Endothelial cell (in vitro differentiated cells): ENCODE results near the gene HTN3. TPM values are rescaled to one million over a fixed set of nuclear protein-coding genes. Genes with fewer than 3 reads are reported as not detected.

Experiments used
- DNase-seq: peaks from one replicate; pipeline ENCODE4 v3.0.0; 2021; ENCODE audit warnings: low spot score
- H3K27ac Mint-ChIP-seq: one replicate; pipeline ENCODE4 v1.8.0; 2021; ENCODE audit warnings: mixed read lengths, inconsistent platforms; ENCODE audit not compliant: unreplicated experiment
- H3K27me3 Mint-ChIP-seq: one replicate; pipeline ENCODE4 v1.8.0; 2021; ENCODE audit warnings: mild to moderate bottlenecking, moderate library complexity, mixed read lengths, inconsistent platforms; ENCODE audit not compliant: unreplicated experiment
- H3K36me3 Mint-ChIP-seq: one replicate; pipeline ENCODE4 v1.8.0; 2021; ENCODE audit warnings: mild to moderate bottlenecking, low read depth, mixed read lengths, inconsistent platforms; ENCODE audit not compliant: unreplicated experiment
- H3K4me1 Mint-ChIP-seq: one replicate; pipeline ENCODE4 v1.8.0; 2021; ENCODE audit warnings: mild to moderate bottlenecking, mixed read lengths, inconsistent platforms; ENCODE audit not compliant: unreplicated experiment
- H3K4me3 Mint-ChIP-seq: one replicate; pipeline ENCODE4 v1.8.0; 2021; ENCODE audit warnings: mild to moderate bottlenecking, mixed read lengths, inconsistent platforms; ENCODE audit not compliant: unreplicated experiment
- H3K9me3 Mint-ChIP-seq: one replicate; pipeline ENCODE4 v1.8.0; 2021; ENCODE audit warnings: mixed read lengths, inconsistent platforms; ENCODE audit not compliant: unreplicated experiment
- CTCF ChIP-seq: fragments of 200-600 bp; sonication (generic); IDR thresholded peaks from one replicate; pipeline ENCODE4 v1.5.0; 2021; ENCODE audit warnings: antibody characterized with exemption; ENCODE audit not compliant: unreplicated experiment
- total RNA-seq: library from RNA; stranded (reverse); fragmentation: NEBNext Ultra II Directional; extraction: Animal tissue kit (Norgen Biotek cat#: 25700); gene quantifications from one replicate; pipeline ENCODE4 v1.2.1, GENCODE V29; 2021; ENCODE audit not compliant: unreplicated experiment

Gene HTN3
- total RNA-seq, 1 donor from 2014 or later, result not detected

GRCh38 chr4:70057651-70058050 is 29.4 kb downstream of the HTN3 start:
- no peaks in the 10 kb centered on the region for H3K36me3 Mint-ChIP-seq
- H3K4me1 Mint-ChIP-seq, result no peaks in the 10 kb centered on the region
- TF ChIP-seq CTCF, result no peak
- no peaks in the 10 kb centered on the region for H3K27me3 Mint-ChIP-seq
- no peaks in the 10 kb centered on the region for H3K9me3 Mint-ChIP-seq
- DNase-seq, result no peak
- H3K4me3 Mint-ChIP-seq, result no peak overlapping the region
- H3K27ac Mint-ChIP-seq, result no peak overlapping the region

DNA sequence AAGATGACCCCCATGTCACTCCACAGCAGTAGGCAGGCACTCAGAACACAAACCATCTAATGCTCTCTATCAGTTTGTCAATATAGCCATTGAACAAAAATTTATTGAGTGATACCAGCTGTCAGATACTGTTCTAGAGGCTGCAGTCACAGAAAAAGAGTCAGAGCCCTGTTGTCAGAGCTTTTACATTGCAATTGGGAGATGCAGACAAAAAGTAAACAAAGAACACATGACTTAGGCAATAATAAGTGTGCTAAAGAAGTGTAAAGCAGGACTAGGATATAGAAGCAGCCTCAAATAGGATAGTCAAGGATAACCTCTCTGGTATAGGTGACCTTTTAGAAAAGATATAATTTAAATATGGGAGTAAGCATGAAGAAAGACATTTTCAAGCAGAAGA is 30.9 kb downstream of the HTN3 start:
- Mint-ChIP-seq H3K9me3 (no peaks in the 10 kb centered on the region), H3K27ac (no peak overlapping the region), H3K36me3 (no peaks in the 10 kb centered on the region), H3K4me3 (no peak overlapping the region), H3K27me3 (no peaks in the 10 kb centered on the region), H3K4me1 (no peaks in the 10 kb centered on the region)
- no peak for TF ChIP-seq CTCF
- DNase-seq, result no peak

DNA sequence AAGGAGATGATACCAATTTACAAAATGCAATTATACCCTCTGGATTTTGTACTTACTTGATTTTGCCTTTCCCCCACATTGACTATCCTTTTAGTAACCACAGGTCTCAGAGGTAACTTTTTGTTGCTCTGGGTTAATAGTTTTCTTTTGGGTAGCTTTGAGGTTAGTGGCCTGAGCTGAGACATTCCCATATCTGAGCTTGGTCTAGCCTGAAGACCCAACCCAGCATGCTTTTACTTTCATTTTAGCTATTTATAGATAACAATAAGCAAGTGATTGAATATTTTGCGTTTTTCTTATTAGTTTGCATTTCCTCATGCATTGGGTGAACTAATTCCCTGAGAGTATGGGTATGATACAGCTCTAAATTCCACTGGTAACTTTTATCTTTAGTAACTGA is 33.7 kb downstream of the HTN3 start:
- H3K4me1 Mint-ChIP-seq, result no peaks in the 10 kb centered on the region
- no peaks in the 10 kb centered on the region for H3K36me3 Mint-ChIP-seq
- H3K4me3 Mint-ChIP-seq, result no peak overlapping the region
- H3K27ac Mint-ChIP-seq, result no peak overlapping the region
- no peak for TF ChIP-seq CTCF
- no peaks in the 10 kb centered on the region for H3K27me3 Mint-ChIP-seq
- H3K9me3 Mint-ChIP-seq, result no peaks in the 10 kb centered on the region
- no peak for DNase-seq

DNA sequence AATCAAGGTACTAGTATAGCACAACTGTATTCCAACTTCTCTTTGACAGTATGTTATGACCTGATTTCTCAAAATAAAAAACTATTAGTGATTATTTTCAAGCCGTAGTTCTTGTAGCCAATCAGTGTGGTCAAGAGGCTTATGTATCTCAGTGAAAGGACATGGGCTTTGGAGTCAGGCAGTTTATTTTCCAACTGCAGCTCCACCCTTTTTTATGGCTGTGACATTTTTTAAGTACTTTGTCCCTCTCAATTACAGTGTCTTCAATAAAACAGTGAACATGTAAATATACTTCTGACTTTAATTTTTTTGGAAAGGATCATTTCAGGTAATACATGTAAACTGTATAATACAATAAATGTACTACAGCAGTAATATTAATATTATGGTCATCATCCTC is 51.9 kb downstream of the HTN3 start:
- Mint-ChIP-seq H3K27me3 (no peaks in the 10 kb centered on the region), H3K4me1 (no peaks in the 10 kb centered on the region), H3K9me3 (no peaks in the 10 kb centered on the region), H3K4me3 (no peak overlapping the region), H3K36me3 (no peaks in the 10 kb centered on the region), H3K27ac (no peak overlapping the region)
- no peak for DNase-seq
- no peak for TF ChIP-seq CTCF

Other genes with a start within 250 kb of the HTN3 start
- not detected for gene SULT1E1, start 168.3 kb upstream of the HTN3 start, total RNA-seq
- gene CSN1S1, start 97.4 kb upstream of the HTN3 start, total RNA-seq, result not detected
- not detected for gene CSN2, start 62.7 kb upstream of the HTN3 start, total RNA-seq
- not detected for gene STATH, start 32.5 kb upstream of the HTN3 start, total RNA-seq
- not detected for gene HTN1, start 22.0 kb downstream of the HTN3 start, total RNA-seq
- gene PRR27, start 125.8 kb downstream of the HTN3 start, total RNA-seq, result not detected
- not detected for gene ODAM, start 167.3 kb downstream of the HTN3 start, total RNA-seq
- gene FDCSP, start 197.7 kb downstream of the HTN3 start, total RNA-seq, result not detected
- not detected for gene CSN3, start 214.1 kb downstream of the HTN3 start, total RNA-seq